Upper lobe of left lung (tissue), 6 donors: Measurements from ENCODE around the gene CABS1. TPM values are rescaled to one million over a fixed set of nuclear protein-coding genes. Genes with fewer than 3 reads are reported as not detected.

Experiments used
- ATAC-seq, 2 donors: fragments of 200-7000 bp; cut with Tn5 transposase; one replicate each; pipeline ENCODE4 v1.9.1; 2022; ENCODE audit warnings: mild to moderate bottlenecking in 2 of 2, moderate library complexity in 2 of 2; ENCODE audit not compliant: low FRiP score in 2 of 2
- DNase-seq, 2 donors: peaks; one replicate each; pipeline ENCODE4 v3.0.0-alpha.2; 2019 to 2020
- H3K27ac ChIP-seq, 4 donors: fragments of 200-600 bp; sonication (generic); one replicate each; pipeline ENCODE4 v1.5.1; 2016 to 2019
- H3K27me3 ChIP-seq, 4 donors: fragments of 200-600 bp; sonication (generic); one replicate each; pipeline ENCODE4 v1.5.1; 2017 to 2019
- H3K36me3 ChIP-seq, 4 donors: fragments of 200-600 bp; sonication (generic); one replicate each; pipeline ENCODE4 v1.5.1; 2016 to 2019
- H3K4me1 ChIP-seq, 4 donors: fragments of 200-600 bp; sonication (generic); one replicate each; pipeline ENCODE4 v1.5.1; 2018 to 2019
- H3K4me3 ChIP-seq, 4 donors: fragments of 200-600 bp; sonication (generic); one replicate each; pipeline ENCODE4 v1.5.1; 2017 to 2019; ENCODE audit warnings: mild to moderate bottlenecking in 2 of 4, moderate library complexity in 1 of 4
- H3K9me3 ChIP-seq, 4 donors: fragments of 200-600 bp; sonication (generic); one replicate each; pipeline ENCODE4 v1.5.1; 2018 to 2019
- CTCF ChIP-seq, 6 experiments: fragments of 450-650 bp in 4 of 6; fragments of 200-600 bp in 2 of 6; sonication (generic) in 2 of 6; IDR thresholded peaks; one replicate each; pipeline ENCODE4 v1.5.1; 2016 to 2019; ENCODE audit warnings: antibody characterized with exemption in 6 of 6
- EP300 ChIP-seq, 4 donors: sonication (generic); formaldehyde crosslinking; IDR thresholded peaks; one replicate each; pipeline ENCODE4 v1.5.1; 2017; ENCODE audit warnings: antibody characterized with exemption in 4 of 4, control low read depth in 2 of 4
- POLR2A ChIP-seq, 4 donors: fragments of 450-650 bp; IDR thresholded peaks; one replicate each; pipeline ENCODE4 v1.5.1; 2016 to 2017; ENCODE audit warnings: antibody characterized with exemption in 4 of 4, mild to moderate bottlenecking in 2 of 4
- POLR2AphosphoS5 ChIP-seq, 2 donors: sonication (generic); formaldehyde crosslinking; IDR thresholded peaks; one replicate each; pipeline ENCODE4 v1.5.1; 2017; ENCODE audit warnings: antibody characterized with exemption in 2 of 2
- WGBS, 2 donors: methylation state at CpG; one replicate each; pipeline ENCODE4 v1.1.5; 2017 to 2018; 5-methylcytosine and 5-hydroxymethylcytosine counted together
- total RNA-seq, 6 donors: library from RNA; depleted of rRNA in 4 of 6; stranded (reverse); fragments of >200 nt in 4 of 6; gene quantifications; one replicate each; pipeline versions ENCODE4 v1.1.0 to v1.2.1, GENCODE V29; 2016 to 2021
- donor health status: DM: no; HTN: no; CAD: no; lungs with moderate emphysema.
- donor health status: DM: no; HTN: yes; CAD: no; lungs with severe emphysema.

CABS1 gene
- not detected for total RNA-seq

- ATAC-seq (peak in 1 of 2 donors; percentile 49), DNase-seq (no peak)
- Histone ChIP-seq H3K4me1 (no peaks in the 10 kb centered on the region), H3K27me3 (no peaks in the 10 kb centered on the region), H3K4me3 (no peak within 1 kb of the TSS), H3K36me3 (no peaks in the 10 kb centered on the region), H3K9me3 (no peaks in the 10 kb centered on the region), H3K27ac (no peak within 1 kb of the TSS)
- TF ChIP-seq CTCF (IDR thresholded peaks at IDR 0.05) (no peak), POLR2A (IDR thresholded peaks at IDR 0.05) (no peak), POLR2AphosphoS5 (IDR thresholded peaks at IDR 0.05) (no peak), EP300 (IDR thresholded peaks at IDR 0.05) (no peak)
- WGBS, 2 donors: 92 to 97% methylated on average over 3 of the region's 3 CpGs
These were observed at the start of gene CABS1 for GRCh38 chr4:70334681-70335080. TSS of gene CABS1 (plus strand) at chr4:70334981. CDS start at chr4:70335040, 59 bp downstream.

- no peaks in the 10 kb centered on the region for H3K9me3 ChIP-seq
- no peak overlapping the region for H3K27ac ChIP-seq
- no peaks in the 10 kb centered on the region for H3K4me1 ChIP-seq
- H3K36me3 ChIP-seq: no peaks in the 10 kb centered on the region
- ATAC-seq (no peak), DNase-seq (no peak)
- no peak overlapping the region for H3K4me3 ChIP-seq
- 70 to 74% methylated on average over 1 of the region's 1 CpG for WGBS, 2 donors
- H3K27me3 ChIP-seq: no peaks in the 10 kb centered on the region
- no peak for TF ChIP-seq POLR2A (IDR thresholded peaks at IDR 0.05)
- TF ChIP-seq CTCF (IDR thresholded peaks at IDR 0.05): no peak
- no peak for TF ChIP-seq EP300 (IDR thresholded peaks at IDR 0.05)
These were observed 46.1 kb upstream of the CABS1 start for GRCh38 chr4:70288651-70289050.

DNA sequence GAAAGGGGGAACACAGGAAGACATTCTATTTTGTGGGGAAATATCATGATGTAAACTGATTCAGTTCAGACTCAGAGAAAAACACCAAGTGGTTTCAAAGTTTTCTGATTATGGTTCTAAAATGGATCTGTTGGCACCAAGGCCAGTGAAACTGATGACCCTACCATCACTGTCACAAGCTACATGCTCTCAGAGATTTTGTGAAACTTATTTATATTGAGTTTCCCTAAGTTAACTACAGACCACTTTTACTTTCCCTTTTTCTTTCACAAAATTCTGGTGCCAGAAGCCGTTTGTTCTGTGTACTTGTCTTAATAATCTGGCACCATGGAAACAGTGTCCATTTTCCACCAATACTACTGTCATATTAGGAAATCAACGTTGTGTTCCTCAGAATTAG is 43.4 kb upstream of the CABS1 start:
- no peak for DNase-seq
- no peaks in the 10 kb centered on the region for H3K27me3 ChIP-seq
- ATAC-seq: no peak
- no peak for TF ChIP-seq POLR2A (IDR thresholded peaks at IDR 0.05)
- TF ChIP-seq CTCF (IDR thresholded peaks at IDR 0.05): no peak
- TF ChIP-seq EP300 (IDR thresholded peaks at IDR 0.05): no peak
- no peak for TF ChIP-seq POLR2AphosphoS5 (IDR thresholded peaks at IDR 0.05)
- H3K9me3 ChIP-seq: no peaks in the 10 kb centered on the region
- WGBS, 2 donors: 50 to 66% methylated on average over 2 of the region's 2 CpGs
- H3K27ac ChIP-seq: no peak overlapping the region
- no peaks in the 10 kb centered on the region for H3K4me1 ChIP-seq
- no peak overlapping the region for H3K4me3 ChIP-seq
- H3K36me3 ChIP-seq: no peaks in the 10 kb centered on the region

GRCh38 chr4:70297576-70297975 is 37.2 kb upstream of the CABS1 start:
- no peaks in the 10 kb centered on the region for H3K4me1 ChIP-seq
- no peaks in the 10 kb centered on the region for H3K9me3 ChIP-seq
- ATAC-seq: no peak
- no peak overlapping the region for H3K27ac ChIP-seq
- no peak for TF ChIP-seq POLR2A (IDR thresholded peaks at IDR 0.05)
- TF ChIP-seq EP300 (IDR thresholded peaks at IDR 0.05): no peak
- no peak for TF ChIP-seq POLR2AphosphoS5 (IDR thresholded peaks at IDR 0.05)
- TF ChIP-seq CTCF (IDR thresholded peaks at IDR 0.05): no peak
- no peaks in the 10 kb centered on the region for H3K27me3 ChIP-seq
- no peak overlapping the region for H3K4me3 ChIP-seq
- no peak for DNase-seq
- no peaks in the 10 kb centered on the region for H3K36me3 ChIP-seq

- H3K9me3 ChIP-seq: no peaks in the 10 kb centered on the region
- no peaks in the 10 kb centered on the region for H3K27me3 ChIP-seq
- H3K4me1 ChIP-seq: no peaks in the 10 kb centered on the region
- 69 to 76% methylated on average over 1 of the region's 1 CpG for whole genome bisulfite sequencing, 2 donors
- ATAC-seq (no peak), DNase-seq (no peak)
- no peaks in the 10 kb centered on the region for H3K36me3 ChIP-seq
- TF ChIP-seq CTCF (IDR thresholded peaks at IDR 0.05) (no peak), EP300 (IDR thresholded peaks at IDR 0.05) (no peak), POLR2AphosphoS5 (IDR thresholded peaks at IDR 0.05) (no peak), POLR2A (IDR thresholded peaks at IDR 0.05) (no peak)
- H3K4me3 ChIP-seq: no peak overlapping the region
- no peak overlapping the region for H3K27ac ChIP-seq
These were observed 36.7 kb upstream of the CABS1 start for GRCh38 chr4:70298051-70298450.
